DND-41 (cell line): ENCODE measurements around the gene POU2F3.

Experiments
- ATAC-seq: fragments of 200-7000 bp; cut with Tn5 transposase; 3 replicates; pipeline ENCODE4 v1.9.1; 2021; ENCODE audit warnings: low read depth; ENCODE audit not compliant: insufficient read depth
- DNase-seq: peaks from one replicate; pipeline ENCODE4 v3.0.0-alpha.2; 2020
- H2AFZ ChIP-seq: 2 replicates; pipeline ENCODE4 v1.6.0; 2012; ENCODE audit warnings: low read depth, low read length
- H3K27ac ChIP-seq: 2 replicates; pipeline ENCODE4 v1.5.1; 2012; ENCODE audit warnings: low read length, inconsistent platforms
- H3K27me3 ChIP-seq: fragments of 200-600 bp; sonication (generic); 2 replicates; pipeline ENCODE4 v1.6.0; 2012; ENCODE audit warnings: low read length, mild to moderate bottlenecking, inconsistent platforms; ENCODE audit not compliant: insufficient read depth, poor library complexity
- H3K36me3 ChIP-seq: 2 replicates; pipeline ENCODE4 v1.5.1; 2012; ENCODE audit warnings: low read length, inconsistent platforms; ENCODE audit not compliant: insufficient read depth
- H3K4me1 ChIP-seq: 2 replicates; pipeline ENCODE4 v1.5.1; 2012; ENCODE audit warnings: mild to moderate bottlenecking, low read length; ENCODE audit not compliant: insufficient read depth
- H3K4me2 ChIP-seq: 2 replicates; pipeline ENCODE4 v1.6.0; 2012; ENCODE audit warnings: mild to moderate bottlenecking, moderate library complexity, low read length, inconsistent platforms; ENCODE audit not compliant: insufficient read depth
- H3K4me3 ChIP-seq, 2 experiments: fragments of 200-600 bp in 1 of 2; shearing (Covaris generic) in 1 of 2; 2 replicates each; pipeline ENCODE4 v1.5.1; 2012 to 2016; ENCODE audit warnings: inconsistent platforms in 2 of 2, low read length in 2 of 2, mild to moderate bottlenecking in 2 of 2, low read depth in 1 of 2, moderate library complexity in 1 of 2
- H3K79me2 ChIP-seq: 2 replicates; pipeline ENCODE4 v1.6.0; 2012; ENCODE audit warnings: low read length, inconsistent platforms; ENCODE audit not compliant: insufficient read depth
- H3K9ac ChIP-seq: 2 replicates; pipeline ENCODE4 v1.6.0; 2012; ENCODE audit warnings: low read depth, mild to moderate bottlenecking, inconsistent platforms, low read length, moderate library complexity
- H3K9me3 ChIP-seq: 2 replicates; pipeline ENCODE4 v1.5.1; 2012; ENCODE audit warnings: low read length, moderate library complexity, mild to moderate bottlenecking, inconsistent platforms; ENCODE audit not compliant: insufficient read depth, severe bottlenecking
- H4K20me1 ChIP-seq: 2 replicates; pipeline ENCODE4 v1.6.0; 2012; ENCODE audit warnings: low read length; ENCODE audit not compliant: insufficient read depth
- CTCF ChIP-seq: IDR thresholded peaks from 2 replicates; pipeline ENCODE4 v1.5.1; 2012; ENCODE audit warnings: borderline replicate concordance, low read length, moderate library complexity, mild to moderate bottlenecking; ENCODE audit not compliant: poor library complexity, severe bottlenecking; ENCODE audit errors: extremely low read depth
- EZH2 ChIP-seq: IDR thresholded peaks from 3 replicates; pipeline ENCODE4 v1.6.1; 2012; ENCODE audit warnings: borderline replicate concordance, low read depth, mild to moderate bottlenecking, moderate library complexity, low read length, inconsistent platforms; ENCODE audit not compliant: severe bottlenecking

Gene POU2F3

GRCh38 chr11:120244476-120245365 is 4.8 kb downstream of the POU2F3 start:
- Histone ChIP-seq H2AFZ (no peak overlapping the region), H3K27ac (no peak overlapping the region), H3K4me3 (no peak overlapping the region), H3K4me1 (no peaks in the 10 kb centered on the region), H3K36me3 (no peaks in the 10 kb centered on the region), H4K20me1 (0 out of 2 replicates have a peak, but pooled peaks cover 2% of the 10 kb centered on the region), H3K9me3 (no peaks in the 10 kb centered on the region), H3K9ac (no peak overlapping the region), H3K79me2 (no peaks in the 10 kb centered on the region), H3K27me3 (peaks cover 22% of the 10 kb centered on the region), H3K4me2 (no peak overlapping the region)
- DNase-seq (no peak), ATAC-seq (no peak)
- TF ChIP-seq EZH2 (no peak), CTCF (no peak)

GRCh38 chr11:120245434-120245833 is 5.5 kb downstream of the POU2F3 start:
- ATAC-seq (no peak), DNase-seq (no peak)
- Histone ChIP-seq H3K4me3 (no peak overlapping the region), H4K20me1 (0 out of 2 replicates have a peak, but pooled peaks cover 2% of the 10 kb centered on the region), H3K9ac (no peak overlapping the region), H3K79me2 (no peaks in the 10 kb centered on the region), H3K27me3 (peaks cover 27% of the 10 kb centered on the region), H3K9me3 (no peaks in the 10 kb centered on the region), H3K27ac (no peak overlapping the region), H3K36me3 (no peaks in the 10 kb centered on the region), H2AFZ (no peak overlapping the region), H3K4me2 (no peak overlapping the region), H3K4me1 (no peaks in the 10 kb centered on the region)
- TF ChIP-seq EZH2 (no peak), CTCF (no peak)

GRCh38 chr11:120248551-120249278 is 8.8 kb downstream of the POU2F3 start:
- H2AFZ ChIP-seq = no peak overlapping the region
- TF ChIP-seq CTCF (no peak), EZH2 (no peak)

More at GRCh38 chr11:120248551-120249278, 8.8 kb downstream of the POU2F3 start:
- H3K9ac ChIP-seq = no peak overlapping the region
- no peak overlapping the region for H3K4me3 ChIP-seq
- no peaks in the 10 kb centered on the region for H3K36me3 ChIP-seq
- DNase-seq (no peak), ATAC-seq (no peak)
- H3K79me2 ChIP-seq = no peaks in the 10 kb centered on the region
- H4K20me1 ChIP-seq = 0 out of 2 replicates have a peak, but pooled peaks cover 2% of the 10 kb centered on the region
- H3K4me2 ChIP-seq = no peak overlapping the region
- no peaks in the 10 kb centered on the region for H3K9me3 ChIP-seq
- H3K27me3 ChIP-seq = peaks cover 27% of the 10 kb centered on the region
- no peak overlapping the region for H3K27ac ChIP-seq
- no peaks in the 10 kb centered on the region for H3K4me1 ChIP-seq
